HEK293 (cell line): ENCODE measurements around the gene FAM151A.

Source experiments
- CTCF ChIA-PET: fragments of 350-600 bp; formaldehyde crosslinking; extraction: SDS; loops from one replicate; lab custom pipeline; 2021; ENCODE audit warnings: antibody characterized with exemption; lab: Yijun Ruan, JAX
- POLR2A ChIA-PET: fragments of 300-600 bp; formaldehyde crosslinking; extraction: SDS; loops from one replicate; lab custom pipeline; 2020; ENCODE audit warnings: antibody characterized with exemption, inconsistent platforms; lab: Yijun Ruan, JAX
- H3K27ac ChIP-seq: fragments of 200-500 bp; sonication (Bioruptor generic); 2 replicates; pipeline ENCODE4 v1.5.1; 2014; ENCODE audit warnings: low read depth, low read length, control low read depth, inconsistent platforms; ENCODE audit errors: extremely low read depth
- H3K36me3 ChIP-seq, 2 experiments: fragments of 200-500 bp in 1 of 2; sonication (Bioruptor generic) in 1 of 2; 1 replicate in 1 of 2; 2 replicates in 1 of 2; pipeline ENCODE4 v1.5.1; 2014 to 2017; ENCODE audit warnings: inconsistent platforms in 2 of 2, low read length in 2 of 2; ENCODE audit not compliant: control insufficient read depth in 2 of 2, insufficient read depth in 1 of 2
- H3K4me1 ChIP-seq: fragments of 200-500 bp; sonication (Bioruptor generic); 2 replicates; pipeline ENCODE4 v1.5.1; 2014; ENCODE audit warnings: mild to moderate bottlenecking, low read length, inconsistent platforms; ENCODE audit not compliant: control insufficient read depth, insufficient read depth
- H3K4me3 ChIP-seq: 2 replicates; pipeline ENCODE4 v1.5.1; 2011; ENCODE audit warnings: low read depth, mild to moderate bottlenecking, control low read depth, low read length, moderate library complexity
- H3K9me3 ChIP-seq: fragments of 200-500 bp; sonication (Bioruptor generic); 2 replicates; pipeline ENCODE4 v1.5.1; 2014; ENCODE audit warnings: low read depth, low read length, inconsistent platforms; ENCODE audit not compliant: control insufficient read depth, insufficient read depth
- BCL11A ChIP-seq: fragments of 450-650 bp; formaldehyde crosslinking; IDR thresholded peaks from 2 replicates; pipeline ENCODE4 v1.5.1; 2016; ENCODE audit warnings: low read depth, missing biosample characterization, missing genetic modification characterization
- GFI1B ChIP-seq: fragments of 450-650 bp; formaldehyde crosslinking; IDR thresholded peaks from 2 replicates; pipeline ENCODE4 v1.5.1; 2016; ENCODE audit warnings: missing biosample characterization, missing genetic modification characterization
- GLI4 ChIP-seq: fragments of 450-650 bp; formaldehyde crosslinking; IDR thresholded peaks from 2 replicates; pipeline ENCODE4 v1.5.1; 2016; ENCODE audit warnings: missing biosample characterization, missing genetic modification characterization
- KLF8 ChIP-seq: fragments of 450-650 bp; formaldehyde crosslinking; IDR thresholded peaks from 2 replicates; pipeline ENCODE4 v1.5.1; 2016; ENCODE audit warnings: missing biosample characterization, missing genetic modification characterization
- ZBTB1 ChIP-seq: fragments of 450-650 bp; formaldehyde crosslinking; IDR thresholded peaks from 2 replicates; pipeline ENCODE4 v1.5.1; 2016; ENCODE audit warnings: missing biosample characterization, missing genetic modification characterization
- ZBTB7A ChIP-seq: fragments of 450-650 bp; formaldehyde crosslinking; IDR thresholded peaks from 2 replicates; pipeline ENCODE4 v1.5.1; 2016; ENCODE audit warnings: low read depth, missing biosample characterization, missing genetic modification characterization
- ZEB2 ChIP-seq: fragments of 450-650 bp; formaldehyde crosslinking; IDR thresholded peaks from 2 replicates; pipeline ENCODE4 v1.5.1; 2016; ENCODE audit warnings: missing biosample characterization, missing genetic modification characterization
- ZFHX2 ChIP-seq: fragments of 450-650 bp; formaldehyde crosslinking; conservative IDR thresholded peaks from 2 replicates; pipeline ENCODE4 v1.5.1; 2016; ENCODE audit warnings: missing biosample characterization, missing genetic modification characterization
- ZNF112 ChIP-seq: fragments of 450-650 bp; formaldehyde crosslinking; IDR thresholded peaks from 2 replicates; pipeline ENCODE4 v1.5.0; 2017; ENCODE audit warnings: missing biosample characterization, missing genetic modification characterization
- ZNF140 ChIP-seq: fragments of 450-650 bp; formaldehyde crosslinking; IDR thresholded peaks from 2 replicates; pipeline ENCODE4 v1.5.1; 2016; ENCODE audit warnings: missing biosample characterization, missing genetic modification characterization
- ZNF248 ChIP-seq: fragments of 450-650 bp; formaldehyde crosslinking; IDR thresholded peaks from 2 replicates; pipeline ENCODE4 v1.5.1; 2017; ENCODE audit warnings: missing biosample characterization, missing genetic modification characterization
- ZNF398 ChIP-seq: fragments of 450-650 bp; formaldehyde crosslinking; IDR thresholded peaks from 2 replicates; pipeline ENCODE4 v1.5.1; 2017; ENCODE audit warnings: missing biosample characterization, missing genetic modification characterization
- ZNF558 ChIP-seq: fragments of 450-650 bp; formaldehyde crosslinking; IDR thresholded peaks from 2 replicates; pipeline ENCODE4 v1.5.1; 2016; ENCODE audit warnings: missing biosample characterization, missing genetic modification characterization
- ZNF658 ChIP-seq: fragments of 450-650 bp; formaldehyde crosslinking; IDR thresholded peaks from 2 replicates; pipeline ENCODE4; 2016; ENCODE audit warnings: missing biosample characterization, missing genetic modification characterization
- ZNF701 ChIP-seq: fragments of 450-650 bp; formaldehyde crosslinking; IDR thresholded peaks from 2 replicates; pipeline ENCODE4 v1.5.1; 2016; ENCODE audit warnings: missing biosample characterization, missing genetic modification characterization
- ZNF791 ChIP-seq: fragments of 450-650 bp; formaldehyde crosslinking; IDR thresholded peaks from 2 replicates; pipeline ENCODE4 v1.5.1; 2016; ENCODE audit warnings: missing biosample characterization, missing genetic modification characterization
- ZNF837 ChIP-seq: fragments of 450-650 bp; formaldehyde crosslinking; IDR thresholded peaks from 2 replicates; pipeline ENCODE4 v1.5.1; 2016; ENCODE audit warnings: missing biosample characterization, missing genetic modification characterization
- ZSCAN30 ChIP-seq: fragments of 450-650 bp; IDR thresholded peaks from 2 replicates; pipeline ENCODE4 v1.5.1; 2018; ENCODE audit warnings: missing biosample characterization, mild to moderate bottlenecking, missing genetic modification characterization, moderate library complexity
- TF ChIP-seq, protein P1 (sequence below): fragments of 450-650 bp; formaldehyde crosslinking; IDR thresholded peaks from 2 replicates; pipeline ENCODE4 v1.5.1; 2016; ENCODE audit warnings: missing biosample characterization, missing genetic modification characterization
- TF ChIP-seq, protein P2 (sequence below): fragments of 450-650 bp; formaldehyde crosslinking; IDR thresholded peaks from 2 replicates; pipeline ENCODE4 v1.5.1; 2016; ENCODE audit warnings: missing biosample characterization, missing genetic modification characterization
- TF ChIP-seq, protein P3 (sequence below): fragments of 450-650 bp; formaldehyde crosslinking; IDR thresholded peaks from 2 replicates; pipeline ENCODE4 v1.5.1; 2016; ENCODE audit warnings: missing biosample characterization, missing genetic modification characterization
- TF ChIP-seq, protein P4 (sequence below): fragments of 450-650 bp; formaldehyde crosslinking; IDR thresholded peaks from 2 replicates; pipeline ENCODE4 v1.5.1; 2017; ENCODE audit warnings: missing biosample characterization, missing genetic modification characterization

The FAM151A gene

DNA sequence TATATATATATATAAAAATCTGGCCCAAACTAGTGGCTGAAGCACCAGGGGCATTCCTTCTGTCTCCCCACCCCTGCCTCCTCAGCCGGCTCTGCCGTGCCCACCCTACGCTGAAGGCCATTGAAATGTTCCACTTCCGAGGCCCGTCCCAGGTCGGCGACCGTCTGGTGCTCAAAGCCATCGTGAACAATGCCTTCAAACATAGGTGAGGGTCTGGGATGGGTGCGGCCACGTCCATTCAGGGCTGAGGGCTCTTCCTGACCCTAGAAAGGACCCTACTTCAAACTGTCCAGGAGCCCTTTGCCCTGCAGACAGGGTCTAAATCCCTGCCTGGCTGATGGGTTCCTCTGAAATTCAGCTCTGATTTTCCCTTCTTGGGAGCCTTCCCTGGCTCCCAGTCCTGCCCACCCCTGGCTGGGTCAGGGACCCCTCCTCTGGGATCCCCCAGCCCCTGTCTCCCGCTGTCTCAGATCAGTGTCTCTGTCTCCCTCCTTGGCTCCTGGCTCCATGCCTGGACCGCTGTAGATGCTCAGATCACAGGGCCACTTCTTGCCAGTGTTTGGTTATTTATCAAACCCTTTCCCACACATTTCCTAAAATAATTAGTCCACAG, 24.0 kb downstream of the FAM151A start (continued):
- TF ChIP-seq ZNF248 (tag by site-specific recombination) (no peak), BCL11A (no peak), ZNF837 (no peak), ZNF701 (tag by site-specific recombination) (no peak)

GRCh38 chr1:54597455-54598030, 25.8 kb downstream of the FAM151A start:
- no peak for TF ChIP-seq ZNF658
- TF ChIP-seq GLI4 = peak; percentile 90; the same call in 1 of the 2 replicates
- no peaks in the 10 kb centered on the region for H3K4me1 ChIP-seq
- POLR2A ChIA-PET = no interaction called here
- H3K4me3 ChIP-seq = no peak overlapping the region
- H3K9me3 ChIP-seq = no peaks in the 10 kb centered on the region
- no peaks in the 10 kb centered on the region for H3K36me3 ChIP-seq
- no peak overlapping the region for H3K27ac ChIP-seq
- CTCF ChIA-PET = no interaction called here

DNA sequence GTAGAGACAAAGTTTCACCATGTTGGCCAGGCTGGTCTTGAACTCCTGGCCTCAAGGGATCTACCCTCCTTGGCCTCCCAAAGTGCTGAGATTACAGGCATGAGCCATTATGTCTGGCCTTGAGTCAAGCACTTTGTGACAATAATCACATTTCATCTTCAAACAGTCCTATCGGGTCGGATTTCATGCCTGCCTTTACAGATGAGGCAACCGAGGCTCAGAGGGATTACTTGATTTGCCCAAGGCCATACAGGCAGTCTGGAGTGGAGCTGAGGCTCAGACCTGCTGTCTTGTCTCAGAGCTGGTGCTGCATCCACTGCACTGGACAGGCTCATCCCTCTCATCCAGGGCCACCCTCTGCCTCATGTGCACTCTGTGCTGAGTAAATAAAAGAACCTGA, 26.6 kb downstream of the FAM151A start:
- 0 out of 2 replicates have a peak, but pooled peaks have one; percentile 12 for TF ChIP-seq GFI1B
- TF ChIP-seq ZEB2 (tag by site-specific recombination) = peak; percentile 45; the same call in 1 of the 2 replicates
- TF ChIP-seq, protein P1, sequence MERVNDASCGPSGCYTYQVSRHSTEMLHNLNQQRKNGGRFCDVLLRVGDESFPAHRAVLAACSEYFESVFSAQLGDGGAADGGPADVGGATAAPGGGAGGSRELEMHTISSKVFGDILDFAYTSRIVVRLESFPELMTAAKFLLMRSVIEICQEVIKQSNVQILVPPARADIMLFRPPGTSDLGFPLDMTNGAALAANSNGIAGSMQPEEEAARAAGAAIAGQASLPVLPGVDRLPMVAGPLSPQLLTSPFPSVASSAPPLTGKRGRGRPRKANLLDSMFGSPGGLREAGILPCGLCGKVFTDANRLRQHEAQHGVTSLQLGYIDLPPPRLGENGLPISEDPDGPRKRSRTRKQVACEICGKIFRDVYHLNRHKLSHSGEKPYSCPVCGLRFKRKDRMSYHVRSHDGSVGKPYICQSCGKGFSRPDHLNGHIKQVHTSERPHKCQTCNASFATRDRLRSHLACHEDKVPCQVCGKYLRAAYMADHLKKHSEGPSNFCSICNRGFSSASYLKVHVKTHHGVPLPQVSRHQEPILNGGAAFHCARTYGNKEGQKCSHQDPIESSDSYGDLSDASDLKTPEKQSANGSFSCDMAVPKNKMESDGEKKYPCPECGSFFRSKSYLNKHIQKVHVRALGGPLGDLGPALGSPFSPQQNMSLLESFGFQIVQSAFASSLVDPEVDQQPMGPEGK (tag by site-specific recombination) = no peak
- TF ChIP-seq, protein P2, sequence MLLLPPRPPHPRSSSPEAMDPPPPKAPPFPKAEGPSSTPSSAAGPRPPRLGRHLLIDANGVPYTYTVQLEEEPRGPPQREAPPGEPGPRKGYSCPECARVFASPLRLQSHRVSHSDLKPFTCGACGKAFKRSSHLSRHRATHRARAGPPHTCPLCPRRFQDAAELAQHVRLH (tag by site-specific recombination) = peak; percentile 75; the same call in 1 of the 2 replicates
- TF ChIP-seq ZNF112 (tag by site-specific recombination) = no peak
- TF ChIP-seq ZFHX2 (tag by site-specific recombination) = no peak
- TF ChIP-seq KLF8 (tag by site-specific recombination) = no peak
- TF ChIP-seq ZSCAN30 = no peak
- TF ChIP-seq, protein P3, sequence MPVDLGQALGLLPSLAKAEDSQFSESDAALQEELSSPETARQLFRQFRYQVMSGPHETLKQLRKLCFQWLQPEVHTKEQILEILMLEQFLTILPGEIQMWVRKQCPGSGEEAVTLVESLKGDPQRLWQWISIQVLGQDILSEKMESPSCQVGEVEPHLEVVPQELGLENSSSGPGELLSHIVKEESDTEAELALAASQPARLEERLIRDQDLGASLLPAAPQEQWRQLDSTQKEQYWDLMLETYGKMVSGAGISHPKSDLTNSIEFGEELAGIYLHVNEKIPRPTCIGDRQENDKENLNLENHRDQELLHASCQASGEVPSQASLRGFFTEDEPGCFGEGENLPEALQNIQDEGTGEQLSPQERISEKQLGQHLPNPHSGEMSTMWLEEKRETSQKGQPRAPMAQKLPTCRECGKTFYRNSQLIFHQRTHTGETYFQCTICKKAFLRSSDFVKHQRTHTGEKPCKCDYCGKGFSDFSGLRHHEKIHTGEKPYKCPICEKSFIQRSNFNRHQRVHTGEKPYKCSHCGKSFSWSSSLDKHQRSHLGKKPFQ (tag by site-specific recombination) = no peak
- no peak for TF ChIP-seq ZBTB7A (tag by site-specific recombination)
- TF ChIP-seq ZBTB1 = no peak
- TF ChIP-seq ZNF791 (tag by site-specific recombination) = no peak
- TF ChIP-seq ZNF398 (tag by site-specific recombination) = no peak
- TF ChIP-seq ZNF558 (tag by site-specific recombination) = no peak
- TF ChIP-seq, protein P4, sequence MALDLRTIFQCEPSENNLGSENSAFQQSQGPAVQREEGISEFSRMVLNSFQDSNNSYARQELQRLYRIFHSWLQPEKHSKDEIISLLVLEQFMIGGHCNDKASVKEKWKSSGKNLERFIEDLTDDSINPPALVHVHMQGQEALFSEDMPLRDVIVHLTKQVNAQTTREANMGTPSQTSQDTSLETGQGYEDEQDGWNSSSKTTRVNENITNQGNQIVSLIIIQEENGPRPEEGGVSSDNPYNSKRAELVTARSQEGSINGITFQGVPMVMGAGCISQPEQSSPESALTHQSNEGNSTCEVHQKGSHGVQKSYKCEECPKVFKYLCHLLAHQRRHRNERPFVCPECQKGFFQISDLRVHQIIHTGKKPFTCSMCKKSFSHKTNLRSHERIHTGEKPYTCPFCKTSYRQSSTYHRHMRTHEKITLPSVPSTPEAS (tag by site-specific recombination) = no peak
- TF ChIP-seq ZNF140 = no peak
- H3K9me3 ChIP-seq = no peaks in the 10 kb centered on the region
- POLR2A ChIA-PET = no interaction called here
- no peak overlapping the region for H3K4me3 ChIP-seq
- CTCF ChIA-PET = no interaction called here
- no peaks in the 10 kb centered on the region for H3K4me1 ChIP-seq
- no peak overlapping the region for H3K27ac ChIP-seq
- no peaks in the 10 kb centered on the region for H3K36me3 ChIP-seq
